Testis (tissue), 2 donors: ENCODE results near the gene PLCL2.
"Not testable (repeated sequence)": the region's sequence is repeated elsewhere in the genome, so short reads cannot be mapped to it uniquely, and the experiment has no call there.

Source experiments
- POLR2A ChIP-seq: fragments of 450-650 bp; IDR thresholded peaks from one replicate; pipeline ENCODE4 v1.6.1; 2017; ENCODE audit warnings: antibody characterized with exemption, mild to moderate bottlenecking, moderate library complexity
- TF ChIP-seq, protein P1 (sequence below), 3 experiments: fragments of 450-650 bp in 2 of 3; fragments of 200-600 bp in 1 of 3; sonication (generic) in 1 of 3; IDR thresholded peaks; one replicate each; pipeline ENCODE4 v1.5.1; 2016 to 2019; ENCODE audit warnings: antibody characterized with exemption in 3 of 3, mild to moderate bottlenecking in 2 of 3, moderate library complexity in 1 of 3

DNA sequence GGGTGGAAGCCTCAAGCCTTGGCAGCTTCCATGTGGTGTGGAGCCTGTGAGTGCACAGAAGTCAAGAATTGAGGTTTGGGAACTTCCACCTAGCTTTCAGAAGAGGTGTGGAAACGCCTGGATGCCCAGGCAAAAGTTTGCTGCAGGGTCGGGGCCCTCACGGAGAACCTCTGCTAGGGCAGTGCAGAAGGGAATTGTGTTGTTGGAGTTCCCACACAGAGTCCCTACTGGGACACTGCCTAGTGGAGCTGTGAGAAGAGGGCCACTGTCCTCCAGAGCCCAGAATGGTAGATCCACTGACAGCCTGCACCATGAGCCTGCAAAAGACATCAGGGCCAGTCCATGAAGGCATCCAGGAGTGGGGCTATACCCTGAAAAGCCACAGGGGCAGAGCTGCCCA is 243.9 kb downstream of the PLCL2 start:
- TF ChIP-seq, protein P1, sequence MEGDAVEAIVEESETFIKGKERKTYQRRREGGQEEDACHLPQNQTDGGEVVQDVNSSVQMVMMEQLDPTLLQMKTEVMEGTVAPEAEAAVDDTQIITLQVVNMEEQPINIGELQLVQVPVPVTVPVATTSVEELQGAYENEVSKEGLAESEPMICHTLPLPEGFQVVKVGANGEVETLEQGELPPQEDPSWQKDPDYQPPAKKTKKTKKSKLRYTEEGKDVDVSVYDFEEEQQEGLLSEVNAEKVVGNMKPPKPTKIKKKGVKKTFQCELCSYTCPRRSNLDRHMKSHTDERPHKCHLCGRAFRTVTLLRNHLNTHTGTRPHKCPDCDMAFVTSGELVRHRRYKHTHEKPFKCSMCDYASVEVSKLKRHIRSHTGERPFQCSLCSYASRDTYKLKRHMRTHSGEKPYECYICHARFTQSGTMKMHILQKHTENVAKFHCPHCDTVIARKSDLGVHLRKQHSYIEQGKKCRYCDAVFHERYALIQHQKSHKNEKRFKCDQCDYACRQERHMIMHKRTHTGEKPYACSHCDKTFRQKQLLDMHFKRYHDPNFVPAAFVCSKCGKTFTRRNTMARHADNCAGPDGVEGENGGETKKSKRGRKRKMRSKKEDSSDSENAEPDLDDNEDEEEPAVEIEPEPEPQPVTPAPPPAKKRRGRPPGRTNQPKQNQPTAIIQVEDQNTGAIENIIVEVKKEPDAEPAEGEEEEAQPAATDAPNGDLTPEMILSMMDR (IDR thresholded peaks at IDR 0.05): not testable (repeated sequence)
- TF ChIP-seq POLR2A: not testable (repeated sequence)
